Esophagus (tissue), 2 donors: ENCODE results near the gene ARX. TPM values are rescaled to one million over a fixed set of nuclear protein-coding genes. Genes with fewer than 3 reads are reported as not detected.
A peak's percentile ranks its signal among the peaks of the same experiment; 100 is the strongest.

ENCODE experiments used
- H3K27ac ChIP-seq, 2 donors: one replicate each; pipeline ENCODE4 v1.5.1; 2013; ENCODE audit warnings: low read depth in 2 of 2, mild to moderate bottlenecking in 2 of 2, inconsistent platforms in 1 of 2, low read length in 1 of 2, moderate library complexity in 1 of 2
- H3K27me3 ChIP-seq, 2 donors: one replicate each; pipeline ENCODE4 v1.6.1; 2013; ENCODE audit warnings: low read length in 2 of 2, control low read depth in 1 of 2, mild to moderate bottlenecking in 1 of 2; ENCODE audit not compliant: insufficient read depth in 2 of 2, control insufficient read depth in 1 of 2
- H3K36me3 ChIP-seq, 2 donors: one replicate each; pipeline ENCODE4 v1.6.1; 2013; ENCODE audit warnings: low read length in 1 of 2; ENCODE audit not compliant: control insufficient read depth in 2 of 2, insufficient read depth in 2 of 2
- H3K4me1 ChIP-seq, 2 donors: one replicate each; pipeline ENCODE4 v1.6.1; 2013; ENCODE audit warnings: low read length in 1 of 2; ENCODE audit not compliant: control insufficient read depth in 2 of 2, insufficient read depth in 2 of 2
- H3K4me3 ChIP-seq, 2 donors: one replicate each; pipeline ENCODE4 v1.5.1; 2013; ENCODE audit warnings: low read length in 2 of 2, mild to moderate bottlenecking in 2 of 2, low read depth in 1 of 2, moderate library complexity in 1 of 2
- H3K9me3 ChIP-seq, 2 donors: one replicate each; pipeline ENCODE4 v1.6.1; 2013; ENCODE audit warnings: mild to moderate bottlenecking in 2 of 2, low read depth in 1 of 2, low read length in 1 of 2, moderate library complexity in 1 of 2; ENCODE audit not compliant: control insufficient read depth in 2 of 2, insufficient read depth in 1 of 2
- WGBS, 2 donors: extraction: QIAGEN DNeasy Blood & Tissue Kit; methylation state at CpG; one replicate each; pipeline ENCODE4 v1.1.7; 2013; 5-methylcytosine and 5-hydroxymethylcytosine counted together
- polyA plus RNA-seq, 2 donors: library from polyadenylated mRNA; stranded (reverse); fragments of 200-250 nt; gene quantifications; one replicate each; pipeline ENCODE4 v1.2.3, GENCODE V29; 2013
- donor health status: healthy with polysubstance abuse.
- donor health status: Bipolar disorder and iron deficiency.

Gene ARX
- polyA plus RNA-seq, 2 donors = not detected

- 16 to 24% methylated on average over 32 of the region's 32 CpGs for WGBS, 2 donors
- Histone ChIP-seq H3K36me3 (no peaks in the 10 kb centered on the region), H3K4me1 (peaks cover 0 to 6% of the 10 kb centered on the region in 2 donors), H3K27me3 (peaks cover 4 to 18% of the 10 kb centered on the region in 2 donors), H3K4me3 (no peak overlapping the region), H3K27ac (no peak overlapping the region), H3K9me3 (peaks cover 0 to 4% of the 10 kb centered on the region in 2 donors)
Observed at GRCh38 chrX:25011589-25012432, 4.0 kb downstream of the ARX start.

- Histone ChIP-seq H3K27ac (no peak overlapping the region), H3K4me1 (peaks cover 0 to 6% of the 10 kb centered on the region in 2 donors), H3K4me3 (no peak overlapping the region), H3K9me3 (no peaks in the 10 kb centered on the region), H3K27me3 (peaks cover 4 to 14% of the 10 kb centered on the region in 2 donors), H3K36me3 (no peaks in the 10 kb centered on the region)
- 14 to 26% methylated on average over 33 of the region's 33 CpGs for WGBS, 2 donors
Observed at GRCh38 chrX:25010784-25011588, 4.8 kb downstream of the ARX start.

- Histone ChIP-seq H3K36me3 (no peaks in the 10 kb centered on the region), H3K27me3 (peaks cover 4 to 15% of the 10 kb centered on the region in 2 donors), H3K4me3 (no peak overlapping the region), H3K4me1 (peaks cover 6 to 9% of the 10 kb centered on the region in 2 donors), H3K9me3 (peaks cover 0 to 5% of the 10 kb centered on the region in 2 donors), H3K27ac (no peak overlapping the region)
- 44 to 47% methylated on average over 7 of the region's 7 CpGs for WGBS, 2 donors
Observed at GRCh38 chrX:25009407-25009806, 6.4 kb downstream of the ARX start.

- Histone ChIP-seq H3K27ac (no peak overlapping the region), H3K9me3 (peaks cover 0 to 7% of the 10 kb centered on the region in 2 donors), H3K36me3 (no peaks in the 10 kb centered on the region), H3K4me1 (peaks cover 3 to 15% of the 10 kb centered on the region in 2 donors), H3K27me3 (peaks cover 4 to 16% of the 10 kb centered on the region in 2 donors), H3K4me3 (no peak overlapping the region)
- WGBS, 2 donors = 5 to 27% methylated on average over 42 to 64 of the region's 64 CpGs
Observed at GRCh38 chrX:25007059-25008053, 8.4 kb downstream of the ARX start.

- Histone ChIP-seq H3K27ac (no peak overlapping the region), H3K4me3 (no peak overlapping the region), H3K9me3 (peaks cover 0 to 7% of the 10 kb centered on the region in 2 donors), H3K4me1 (peaks cover 3 to 15% of the 10 kb centered on the region in 2 donors), H3K27me3 (peaks cover 4 to 17% of the 10 kb centered on the region in 2 donors), H3K36me3 (no peaks in the 10 kb centered on the region)
- 12 to 20% methylated on average over 7 of the region's 7 CpGs for WGBS, 2 donors
Observed at GRCh38 chrX:25006586-25007058, 9.1 kb downstream of the ARX start.

GRCh38 chrX:25005382-25006185 lies 10.2 kb downstream of the ARX start:
- peaks cover 4 to 13% of the 10 kb centered on the region in 2 donors for H3K27me3 ChIP-seq
- H3K9me3 ChIP-seq = peaks cover 0 to 7% of the 10 kb centered on the region in 2 donors
- H3K36me3 ChIP-seq = no peaks in the 10 kb centered on the region
- H3K4me1 ChIP-seq = peaks cover 3 to 15% of the 10 kb centered on the region in 2 donors
- H3K27ac ChIP-seq = no peak overlapping the region
- peak overlapping the region in 1 of 2 donors; percentile 40 for H3K4me3 ChIP-seq
- WGBS, 2 donors = 6 to 17% methylated on average over 70 to 72 of the region's 72 CpGs

GRCh38 chrX:25005034-25005381 lies 10.8 kb downstream of the ARX start:
- no peaks in the 10 kb centered on the region for H3K36me3 ChIP-seq
- peak overlapping the region in 1 of 2 donors; percentile 40 for H3K4me3 ChIP-seq
- WGBS, 2 donors = 4 to 17% methylated on average over 23 of the region's 23 CpGs
- H3K9me3 ChIP-seq = peaks cover 0 to 7% of the 10 kb centered on the region in 2 donors
- H3K4me1 ChIP-seq = peaks cover 3 to 15% of the 10 kb centered on the region in 2 donors
- no peak overlapping the region for H3K27ac ChIP-seq
- peaks cover 4 to 13% of the 10 kb centered on the region in 2 donors for H3K27me3 ChIP-seq

- no peak overlapping the region for H3K27ac ChIP-seq
- WGBS, 2 donors = 2 to 24% methylated on average over 51 to 59 of the region's 59 CpGs
- H3K4me3 ChIP-seq = peak overlapping the region in 1 of 2 donors; percentile 40
- no peaks in the 10 kb centered on the region for H3K36me3 ChIP-seq
- H3K27me3 ChIP-seq = peaks cover 4 to 13% of the 10 kb centered on the region in 2 donors
- H3K9me3 ChIP-seq = peaks cover 0 to 7% of the 10 kb centered on the region in 2 donors
- peaks cover 3 to 15% of the 10 kb centered on the region in 2 donors for H3K4me1 ChIP-seq
Observed at GRCh38 chrX:25004485-25005032, 11.2 kb downstream of the ARX start.
